ENCODE results near the gene CADM2. TPM values are rescaled to one million over a fixed set of nuclear protein-coding genes. Genes with fewer than 3 reads are reported as not detected.

Gene CADM2
- polyA plus RNA-seq, 1 donor = 5.8 TPM

DNA sequence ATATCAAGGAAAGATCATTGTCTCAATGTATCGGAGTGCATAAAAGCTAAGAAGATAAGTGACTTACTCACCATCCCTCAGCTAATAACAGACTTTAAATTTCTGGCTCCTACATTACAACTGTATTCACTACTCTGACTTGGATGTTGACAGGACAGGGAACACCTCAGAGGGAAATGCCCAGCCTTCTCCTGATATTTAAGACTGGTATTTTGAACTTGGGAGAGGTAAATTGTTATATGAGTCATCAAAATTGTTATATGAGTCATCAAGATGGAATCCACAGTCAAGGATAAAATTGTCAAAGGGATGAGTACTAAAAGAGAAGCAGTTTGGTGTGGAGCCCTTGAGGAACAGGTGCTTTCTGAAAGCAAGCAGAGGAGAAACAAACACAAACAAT lies 1070.8 kb downstream of the CADM2 start:
- no peak for DNase-seq

DNA sequence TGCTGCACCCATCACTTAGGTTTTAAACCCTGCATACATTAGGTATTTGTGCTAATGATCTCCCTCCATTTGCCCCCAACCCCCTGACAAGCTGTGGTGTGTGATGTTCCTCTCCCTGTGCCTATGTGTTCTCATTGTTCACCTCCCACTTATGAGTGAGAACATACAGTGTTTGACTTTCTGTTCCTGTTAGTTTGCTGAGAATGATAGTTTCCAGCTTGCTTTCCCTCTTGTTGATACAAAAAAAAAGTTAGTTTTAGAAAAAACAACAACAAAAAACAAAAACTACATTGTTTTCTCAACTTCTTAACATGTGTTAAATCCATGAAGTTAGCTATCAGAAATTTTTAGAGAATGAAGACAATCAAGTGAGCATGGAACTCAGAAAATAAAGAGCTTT lies 1079.1 kb downstream of the CADM2 start:
- no peak for DNase-seq

DNA sequence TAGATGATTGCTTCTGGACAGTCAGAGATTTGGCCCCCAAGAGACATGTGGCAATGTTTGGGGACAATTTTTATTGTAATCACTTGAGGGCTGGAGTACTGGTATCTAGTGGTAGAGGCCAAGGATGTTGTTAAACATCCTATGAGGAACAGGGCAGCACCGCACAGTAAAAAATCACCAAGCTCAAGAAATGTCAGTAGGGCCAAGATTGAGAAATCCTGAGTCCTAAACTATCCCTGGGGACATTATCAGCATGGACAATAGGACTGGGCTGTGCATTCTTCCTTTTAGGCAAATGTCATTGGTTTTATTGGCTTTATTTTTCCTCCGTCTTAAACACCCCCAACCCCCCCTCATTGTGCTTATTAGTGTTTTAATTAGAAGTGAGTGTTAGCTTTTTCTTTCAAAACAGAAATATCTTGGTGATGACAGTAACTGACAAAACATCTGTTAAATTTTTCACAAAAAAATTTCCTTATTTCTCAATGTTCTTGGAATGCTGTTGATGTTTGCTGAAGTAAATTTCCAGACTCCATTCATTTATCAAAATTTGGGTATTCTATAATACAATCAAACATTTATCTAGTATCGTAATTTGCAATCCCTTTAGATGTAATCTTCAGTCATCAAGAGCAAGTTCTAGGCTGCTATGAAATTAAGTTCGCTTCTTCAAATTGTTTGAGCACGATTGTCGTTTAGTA lies 1087.8 kb downstream of the CADM2 start:
- DNase-seq = no peak

DNA sequence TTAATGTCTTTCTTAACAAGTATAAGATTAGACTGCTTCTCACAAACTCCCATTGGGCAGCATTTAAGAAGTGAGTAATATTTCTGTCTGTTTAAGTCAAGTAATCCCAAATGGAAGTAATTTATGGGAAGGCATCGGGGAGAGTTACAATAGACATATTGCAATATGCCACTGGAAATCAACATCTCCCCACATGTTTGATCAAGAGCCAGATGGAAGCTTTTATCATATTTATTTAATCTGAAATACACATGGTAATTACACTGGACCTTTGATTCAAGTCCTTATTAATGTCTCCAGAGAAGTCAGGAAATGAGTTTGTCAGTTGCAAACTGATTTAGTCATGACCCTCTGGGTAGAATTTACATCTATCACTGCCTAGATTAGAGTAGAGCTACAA lies 1088.4 kb downstream of the CADM2 start:
- DNase-seq = no peak

DNA sequence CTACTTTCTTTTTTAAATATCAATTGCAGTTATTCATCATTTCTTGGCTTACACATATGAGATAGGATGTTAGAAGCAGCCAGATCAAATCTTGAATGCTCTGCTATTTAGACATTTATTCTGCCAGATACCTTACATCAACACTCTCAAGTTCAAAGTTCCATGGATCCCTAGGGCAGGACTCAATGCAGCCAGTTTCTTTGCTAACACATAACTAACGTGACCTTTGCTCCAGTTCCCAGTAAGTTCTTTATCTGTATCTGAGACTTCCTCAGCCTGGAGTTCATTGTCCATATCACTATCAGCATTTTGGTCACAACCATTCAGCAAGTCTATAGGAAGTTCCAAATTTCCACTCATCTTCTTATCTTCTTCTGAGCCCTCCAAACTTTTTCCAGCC lies 1092.3 kb downstream of the CADM2 start:
- DNase-seq = no peak

DNA sequence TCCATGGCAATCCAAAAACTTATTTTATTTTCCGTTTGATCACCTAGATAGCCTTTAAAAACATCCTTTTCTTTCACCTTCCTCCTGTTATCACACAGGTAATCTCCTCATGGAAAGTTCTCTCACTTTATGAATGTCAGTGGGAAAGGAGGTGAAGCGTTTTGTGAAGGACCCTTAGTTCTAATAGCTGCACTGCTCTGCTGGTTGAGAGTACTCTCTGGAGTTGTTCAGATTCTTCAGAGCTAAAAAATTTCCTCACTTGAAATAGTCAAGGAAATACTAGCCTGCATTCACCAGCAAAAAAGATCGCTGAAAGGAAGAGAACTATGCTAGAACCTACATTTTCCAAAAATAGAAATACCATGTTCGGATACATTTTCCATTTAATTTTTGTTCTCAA lies 1097.2 kb downstream of the CADM2 start:
- no peak for DNase-seq

DNA sequence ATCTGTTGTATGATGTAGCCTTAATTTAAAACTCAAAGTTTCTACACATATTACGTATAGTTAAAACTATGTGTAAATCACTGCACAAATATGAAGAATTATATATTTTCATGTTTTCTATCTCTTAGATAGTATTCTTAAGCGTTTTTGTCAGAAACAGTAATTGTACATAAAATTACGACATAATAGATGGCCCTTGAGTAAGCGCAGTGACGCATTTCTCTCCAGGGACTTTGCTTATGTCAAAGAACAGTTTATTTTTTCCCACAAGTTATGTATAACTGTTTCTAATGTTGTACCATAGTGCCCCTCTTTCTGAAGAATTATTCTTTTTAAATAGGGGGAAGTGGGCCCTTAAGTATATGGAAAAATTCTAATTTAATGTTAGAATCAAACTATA lies 1098.2 kb downstream of the CADM2 start:
- no peak for DNase-seq

DNA sequence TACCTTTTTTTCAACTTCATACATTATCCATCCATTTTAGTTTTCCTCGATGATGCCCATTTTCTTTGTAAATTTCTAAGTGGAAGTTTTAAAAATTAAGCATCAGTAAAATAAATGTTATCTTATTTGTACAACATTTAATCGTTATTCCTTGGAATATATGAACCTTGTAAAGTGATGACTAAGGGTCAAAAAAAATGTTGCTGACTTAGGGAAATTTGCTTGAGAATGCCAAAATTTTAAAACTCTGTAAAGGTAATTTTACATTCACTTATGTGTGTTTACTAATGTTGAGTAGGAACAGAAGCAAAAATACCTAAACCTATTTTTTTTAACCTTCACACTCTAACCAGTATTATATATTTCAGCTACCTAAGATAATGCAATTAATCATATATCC lies 1115.0 kb downstream of the CADM2 start:
- no peak for DNase-seq

DNA sequence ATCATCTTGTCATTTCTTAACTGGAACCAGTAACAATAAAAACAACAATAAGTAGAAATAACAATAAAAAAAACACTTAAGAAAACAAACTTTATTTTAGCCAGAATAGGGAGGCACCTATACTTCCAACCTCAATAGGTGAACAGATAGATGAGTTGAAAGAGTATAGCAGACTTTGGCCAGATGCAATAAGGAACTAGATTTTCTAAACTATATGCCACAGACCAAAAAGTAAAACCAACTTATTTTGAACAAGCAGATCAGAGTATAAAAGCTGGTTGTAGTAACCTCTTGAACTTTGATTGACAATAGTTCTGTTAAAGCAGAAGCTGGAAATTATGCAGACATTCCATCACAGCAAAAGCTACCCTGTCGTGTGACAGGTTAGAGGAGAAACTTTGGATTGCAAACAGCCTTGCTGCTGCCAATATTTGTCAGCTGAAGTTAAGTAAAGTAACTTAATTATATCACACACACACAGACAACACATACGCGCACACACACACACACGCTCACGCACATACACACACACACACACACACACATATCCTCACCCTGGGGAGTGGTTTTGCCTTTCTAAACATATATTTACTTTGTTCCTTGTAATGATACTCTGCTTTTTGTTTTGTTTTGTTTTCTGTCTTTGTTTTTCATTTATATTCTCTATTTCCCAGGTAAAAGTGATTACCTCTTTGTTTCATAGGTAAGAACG lies 1128.5 kb downstream of the CADM2 start:
- no peak for DNase-seq

DNA sequence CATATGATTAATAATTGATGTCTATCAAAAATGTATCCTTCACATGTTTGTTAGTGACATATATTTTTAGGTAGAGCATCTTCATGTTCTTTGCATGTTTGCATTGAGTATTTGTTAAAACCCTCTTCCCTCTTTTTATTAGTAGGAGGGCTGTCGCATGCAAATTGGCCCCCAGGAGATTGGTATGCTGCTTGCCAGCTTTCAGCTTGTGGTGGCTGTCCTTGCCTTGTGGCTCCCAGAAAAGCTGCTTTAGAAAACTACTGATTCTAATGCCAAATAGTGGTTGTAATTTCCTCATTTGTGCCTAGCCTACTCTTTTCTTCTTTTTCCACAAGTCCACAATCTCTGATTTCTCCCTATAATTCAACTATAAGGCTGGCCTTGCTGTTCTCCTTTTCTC lies 1145.4 kb downstream of the CADM2 start:
- DNase-seq = no peak

DNA sequence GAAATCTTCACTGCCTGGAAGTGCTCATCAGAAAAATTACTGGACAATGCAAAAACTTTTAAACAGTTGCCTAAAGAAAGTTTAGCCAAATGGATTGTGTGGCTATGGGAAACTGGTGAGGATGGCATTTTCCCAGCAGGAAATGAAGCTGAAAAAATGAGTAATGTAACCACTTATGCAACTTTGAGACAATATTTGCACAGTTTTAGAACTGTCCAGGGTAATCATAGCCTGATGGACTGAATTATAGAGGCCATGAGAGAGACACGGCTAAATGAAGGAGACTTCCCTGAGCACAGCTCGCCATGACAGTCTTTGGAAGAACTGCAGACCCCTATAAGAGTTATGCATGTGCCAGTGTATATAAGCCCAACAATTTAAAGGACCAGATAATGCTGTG lies 1150.6 kb downstream of the CADM2 start:
- no peak for DNase-seq
